Ishikawa (cell line): Measurements from ENCODE around the gene EDDM13.

Source experiments
- CEBPB ChIP-seq: IDR thresholded peaks from 2 replicates; pipeline ENCODE4 v1.6.1; 2012
- CREB1 ChIP-seq: IDR thresholded peaks from 2 replicates; pipeline ENCODE4 v1.6.1; 2012; ENCODE audit warnings: low read depth
- EGR1 ChIP-seq: IDR thresholded peaks from 2 replicates; pipeline ENCODE4 v1.6.1; 2012
- EP300 ChIP-seq: IDR thresholded peaks from 2 replicates; pipeline ENCODE4 v1.6.1; 2012; ENCODE audit warnings: borderline replicate concordance
- FOXM1 ChIP-seq: IDR thresholded peaks from 2 replicates; pipeline ENCODE4 v1.6.1; 2012; ENCODE audit warnings: low read depth, borderline replicate concordance
- RAD21 ChIP-seq: IDR thresholded peaks from 2 replicates; pipeline ENCODE4 v1.6.1; 2012; ENCODE audit warnings: low read depth
- TAF1 ChIP-seq: IDR thresholded peaks from 2 replicates; pipeline ENCODE4 v1.6.1; 2012; ENCODE audit warnings: low read depth, mild to moderate bottlenecking
- TCF12 ChIP-seq: IDR thresholded peaks from 2 replicates; pipeline ENCODE4 v1.6.1; 2012; ENCODE audit warnings: low read depth
- YY1 ChIP-seq: IDR thresholded peaks from 2 replicates; pipeline ENCODE4 v1.6.1; 2012; ENCODE audit warnings: low read depth
- TF ChIP-seq, protein P1 (sequence below): IDR thresholded peaks from 2 replicates; pipeline ENCODE4 v1.6.1; 2012
- TF ChIP-seq, protein P2 (sequence below): IDR thresholded peaks from 2 replicates; pipeline ENCODE4 v1.6.1; 2012; ENCODE audit warnings: low read depth, mild to moderate bottlenecking

DNA sequence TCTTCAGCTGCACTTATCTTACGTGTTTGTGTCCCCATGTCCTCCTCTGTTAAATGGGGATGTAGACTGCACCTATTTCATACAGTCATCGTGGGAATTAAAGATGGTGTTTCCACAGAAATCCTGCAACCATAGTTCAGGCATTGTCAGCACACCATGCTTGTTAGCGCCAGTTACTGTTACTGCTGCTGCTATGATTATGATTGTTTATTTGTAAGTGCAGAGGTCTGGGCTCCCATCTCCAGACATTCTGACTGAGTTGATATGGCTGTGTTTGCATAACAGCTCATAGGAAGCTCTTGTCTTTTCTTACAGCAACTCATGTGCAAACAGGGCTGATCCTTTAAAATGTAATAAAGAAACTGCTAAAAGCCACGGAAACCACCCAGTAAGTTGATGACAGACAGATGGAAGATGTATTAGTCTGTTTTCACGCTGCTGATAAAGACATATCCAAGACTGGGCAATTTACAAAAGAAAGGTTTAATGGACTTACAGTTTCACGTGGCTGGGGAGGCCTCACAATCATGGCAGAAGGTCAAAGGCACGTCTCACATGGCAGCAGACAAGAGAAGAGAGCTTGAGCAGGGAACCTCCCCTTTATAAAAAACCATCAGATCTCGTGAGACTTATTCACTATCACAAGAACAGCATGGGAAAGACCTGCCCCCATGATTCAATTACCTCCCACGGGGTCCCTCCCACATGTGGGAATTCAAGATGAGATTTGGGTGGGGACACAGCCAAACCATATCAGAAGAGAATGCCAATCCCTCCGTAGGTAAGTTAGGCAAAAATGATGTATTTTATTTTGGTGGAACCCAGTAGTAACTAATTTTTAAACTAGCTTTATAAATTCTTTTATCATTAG, 40.5 kb downstream of the EDDM13 start:
- TF ChIP-seq EGR1, result no peak
- no peak for TF ChIP-seq YY1
- TF ChIP-seq EP300, result no peak
- TF ChIP-seq CREB1, result no peak
- no peak for TF ChIP-seq CEBPB
- TF ChIP-seq, protein P1, sequence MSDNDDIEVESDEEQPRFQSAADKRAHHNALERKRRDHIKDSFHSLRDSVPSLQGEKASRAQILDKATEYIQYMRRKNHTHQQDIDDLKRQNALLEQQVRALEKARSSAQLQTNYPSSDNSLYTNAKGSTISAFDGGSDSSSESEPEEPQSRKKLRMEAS, result no peak
- TF ChIP-seq TCF12, result no peak
- no peak for TF ChIP-seq FOXM1
- TF ChIP-seq, protein P2, sequence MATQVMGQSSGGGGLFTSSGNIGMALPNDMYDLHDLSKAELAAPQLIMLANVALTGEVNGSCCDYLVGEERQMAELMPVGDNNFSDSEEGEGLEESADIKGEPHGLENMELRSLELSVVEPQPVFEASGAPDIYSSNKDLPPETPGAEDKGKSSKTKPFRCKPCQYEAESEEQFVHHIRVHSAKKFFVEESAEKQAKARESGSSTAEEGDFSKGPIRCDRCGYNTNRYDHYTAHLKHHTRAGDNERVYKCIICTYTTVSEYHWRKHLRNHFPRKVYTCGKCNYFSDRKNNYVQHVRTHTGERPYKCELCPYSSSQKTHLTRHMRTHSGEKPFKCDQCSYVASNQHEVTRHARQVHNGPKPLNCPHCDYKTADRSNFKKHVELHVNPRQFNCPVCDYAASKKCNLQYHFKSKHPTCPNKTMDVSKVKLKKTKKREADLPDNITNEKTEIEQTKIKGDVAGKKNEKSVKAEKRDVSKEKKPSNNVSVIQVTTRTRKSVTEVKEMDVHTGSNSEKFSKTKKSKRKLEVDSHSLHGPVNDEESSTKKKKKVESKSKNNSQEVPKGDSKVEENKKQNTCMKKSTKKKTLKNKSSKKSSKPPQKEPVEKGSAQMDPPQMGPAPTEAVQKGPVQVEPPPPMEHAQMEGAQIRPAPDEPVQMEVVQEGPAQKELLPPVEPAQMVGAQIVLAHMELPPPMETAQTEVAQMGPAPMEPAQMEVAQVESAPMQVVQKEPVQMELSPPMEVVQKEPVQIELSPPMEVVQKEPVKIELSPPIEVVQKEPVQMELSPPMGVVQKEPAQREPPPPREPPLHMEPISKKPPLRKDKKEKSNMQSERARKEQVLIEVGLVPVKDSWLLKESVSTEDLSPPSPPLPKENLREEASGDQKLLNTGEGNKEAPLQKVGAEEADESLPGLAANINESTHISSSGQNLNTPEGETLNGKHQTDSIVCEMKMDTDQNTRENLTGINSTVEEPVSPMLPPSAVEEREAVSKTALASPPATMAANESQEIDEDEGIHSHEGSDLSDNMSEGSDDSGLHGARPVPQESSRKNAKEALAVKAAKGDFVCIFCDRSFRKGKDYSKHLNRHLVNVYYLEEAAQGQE, result no peak
- TF ChIP-seq TAF1, result no peak
- no peak for TF ChIP-seq RAD21
